GM19193 (cell line): ENCODE measurements around the gene NMT1.

Source experiments
- POLR2A ChIP-seq: IDR thresholded peaks from 4 replicates; pipeline ENCODE4 v1.6.1; 2011; ENCODE audit not compliant: insufficient read depth, insufficient read length; ENCODE audit errors: extremely low read depth

NMT1 gene

DNA sequence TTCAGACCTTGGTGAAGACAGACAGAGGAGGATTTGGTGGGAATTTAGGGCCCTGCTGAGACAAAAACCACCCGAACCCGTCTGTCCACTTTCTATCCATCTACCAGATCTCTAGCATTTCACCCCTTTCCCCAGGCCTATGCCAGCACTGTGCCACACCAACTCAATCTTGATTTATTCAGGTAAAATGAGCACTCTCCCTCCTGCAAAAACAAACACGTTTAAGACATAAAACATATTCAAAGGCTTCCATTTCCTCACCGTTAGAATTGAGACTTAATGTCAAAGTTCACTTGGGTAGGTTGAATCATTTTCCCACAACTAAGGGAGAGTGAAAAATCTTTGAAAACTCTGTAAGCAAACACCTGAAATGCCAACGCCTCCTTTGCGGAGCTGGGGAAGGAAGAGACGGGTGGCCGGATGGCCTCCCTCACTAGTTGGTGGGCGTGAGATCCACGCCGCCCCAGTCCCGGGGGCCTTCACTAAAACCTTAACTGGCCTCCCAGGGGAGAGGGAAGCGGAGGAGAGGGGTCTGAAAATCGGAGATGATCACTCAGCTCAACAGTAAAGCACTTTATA lies 10.5 kb upstream of the NMT1 start:
- TF ChIP-seq POLR2A: no peak

DNA sequence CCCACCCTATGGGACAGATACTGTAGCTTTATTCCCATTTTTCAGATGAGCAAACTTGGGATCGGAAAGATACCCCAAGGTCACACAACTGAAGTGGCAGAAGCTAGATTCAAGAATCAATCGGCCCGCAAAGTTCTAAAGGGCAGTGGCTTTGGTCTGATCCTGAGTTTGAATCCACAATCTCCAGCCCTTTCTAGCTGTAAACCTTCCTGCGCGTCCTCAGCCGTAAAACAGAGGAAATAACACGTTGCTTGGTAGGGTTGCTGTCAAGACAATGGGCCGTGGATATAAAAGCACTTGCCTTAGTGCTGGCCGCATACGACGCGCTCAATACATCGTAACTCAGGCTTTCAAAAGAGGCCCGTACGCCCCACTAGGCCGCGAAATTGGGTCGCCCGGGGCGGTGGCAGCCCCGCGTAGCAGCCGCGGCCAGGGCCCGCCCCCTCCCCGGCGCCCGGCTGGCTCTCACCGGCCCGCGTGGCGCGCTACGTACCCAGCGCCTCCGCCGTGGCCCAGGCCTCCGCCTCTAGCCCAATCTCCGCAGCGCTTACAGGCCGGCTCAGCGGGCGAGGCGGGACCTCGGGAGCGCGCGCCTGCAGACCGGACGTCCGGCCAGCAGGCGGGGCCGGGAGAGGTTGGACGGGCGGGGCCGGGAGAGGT lies 9.9 kb upstream of the NMT1 start, which contains the start of gene DCAKD:
Gene DCAKD, minus strand, starts transcription at position 573 of the 660 bp plus-strand sequence. CDS start 16,747 bp downstream, outside the sequence.
- peak; percentile 78 for TF ChIP-seq POLR2A

DNA sequence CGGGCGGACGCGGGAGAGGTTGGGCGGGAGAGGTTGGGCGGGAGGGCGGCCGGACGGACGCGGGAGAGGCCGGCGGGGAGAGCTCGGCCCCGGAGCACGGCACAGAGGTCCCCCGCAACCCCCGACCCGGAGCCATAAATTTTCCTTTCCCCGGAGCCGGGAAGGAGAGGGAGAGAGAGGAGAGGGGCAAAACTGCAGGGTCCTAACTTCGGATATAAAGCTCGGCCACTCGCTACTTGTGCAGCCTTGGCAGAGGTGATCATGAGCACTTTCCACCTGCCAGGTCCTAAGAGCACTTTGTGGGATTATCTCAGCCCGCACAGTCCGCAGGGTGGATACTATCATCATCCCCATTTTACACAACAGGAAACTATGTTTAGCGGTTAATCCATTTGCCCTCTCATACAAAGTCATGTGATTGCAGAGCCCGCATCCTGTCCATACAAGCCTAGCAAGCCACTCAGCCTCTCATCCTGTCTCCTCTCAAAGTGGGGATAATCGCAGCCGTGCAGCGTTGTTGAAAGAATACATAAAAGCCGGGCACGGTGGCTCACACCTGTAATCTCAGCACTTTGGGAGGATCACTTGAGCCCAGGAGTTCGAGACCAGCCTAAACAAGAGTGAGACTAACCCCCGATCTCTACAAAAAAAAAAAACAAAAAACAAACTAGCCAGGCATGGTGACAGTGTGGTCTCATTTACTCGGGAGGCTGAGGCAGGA lies 8.9 kb upstream of the NMT1 start:
- TF ChIP-seq POLR2A: peak; percentile 55

DNA sequence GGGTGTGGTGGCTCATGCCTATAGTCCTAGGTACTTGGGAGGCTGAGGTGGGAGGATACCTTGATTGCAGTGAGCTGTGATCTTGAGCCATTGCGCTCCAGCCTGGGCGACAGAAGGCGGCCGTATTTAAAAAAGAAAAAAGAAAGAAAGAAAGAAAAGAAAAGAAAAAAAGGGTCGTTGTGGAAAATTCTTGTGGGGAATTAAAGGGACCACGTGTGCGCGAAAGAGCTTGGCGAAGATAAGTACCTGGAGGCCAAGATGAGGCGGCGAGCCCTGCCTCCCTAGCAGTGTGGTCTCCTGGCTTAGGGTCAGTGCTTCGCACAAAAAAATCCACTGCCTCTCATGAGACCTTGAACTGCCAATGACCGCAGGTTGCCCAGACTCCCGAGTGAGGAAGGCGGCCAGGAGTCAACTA lies 728 bp upstream of the NMT1 start:
- no peak for TF ChIP-seq POLR2A

DNA sequence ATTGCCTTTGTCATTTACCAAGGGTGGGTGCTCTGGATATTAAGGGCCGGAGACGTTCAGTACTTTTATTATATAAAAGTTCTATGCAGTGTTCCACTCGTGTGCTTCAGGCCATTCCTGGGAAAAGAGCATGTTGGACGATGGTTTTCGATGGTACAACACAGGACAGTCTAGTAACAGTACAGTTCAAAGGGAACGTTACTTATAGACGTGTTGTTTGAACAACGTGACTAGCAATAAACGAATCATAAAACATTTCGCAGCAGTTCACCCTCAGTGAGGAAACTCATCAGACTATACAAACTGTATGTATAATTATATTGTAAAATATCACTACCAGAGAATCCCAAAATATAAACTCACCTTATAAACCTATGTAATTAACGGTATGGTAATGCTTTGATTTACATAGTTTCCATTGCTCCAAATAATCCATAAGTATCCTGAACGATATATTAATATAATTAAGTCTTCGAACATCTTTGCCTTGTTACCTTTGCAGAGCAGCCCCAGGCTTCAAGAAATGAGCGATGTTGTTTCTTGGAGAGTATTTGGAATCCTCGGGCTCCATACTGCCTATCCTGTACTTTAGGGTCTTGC lies 589 bp downstream of the NMT1 start:
- TF ChIP-seq POLR2A: no peak

GRCh38 chr17:45063198-45063597 lies 2.1 kb downstream of the NMT1 start:
- TF ChIP-seq POLR2A: no peak

DNA sequence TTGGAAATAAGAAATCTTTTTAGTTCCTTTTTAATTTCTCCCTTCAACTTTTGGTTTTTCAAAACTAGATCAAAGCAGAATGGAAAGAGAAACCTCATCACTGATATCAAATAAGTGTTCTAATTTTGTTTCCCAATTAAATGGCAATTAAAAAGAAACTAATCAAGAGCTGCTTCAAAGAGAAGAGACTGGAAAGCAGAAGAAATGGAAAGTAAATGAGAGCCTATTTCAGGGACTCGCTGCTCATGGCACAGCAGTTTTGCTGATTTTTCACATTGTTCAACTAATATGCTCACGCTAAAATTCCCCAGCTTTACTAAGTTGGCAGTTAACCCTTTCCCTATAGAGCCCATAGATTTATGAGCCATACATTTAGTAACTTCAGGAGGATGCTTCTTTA lies 6.5 kb downstream of the NMT1 start:
- no peak for TF ChIP-seq POLR2A

GRCh38 chr17:45070001-45070400 lies 8.9 kb downstream of the NMT1 start:
- no peak for TF ChIP-seq POLR2A

GRCh38 chr17:45070809-45071208 lies 9.7 kb downstream of the NMT1 start:
- no peak for TF ChIP-seq POLR2A

DNA sequence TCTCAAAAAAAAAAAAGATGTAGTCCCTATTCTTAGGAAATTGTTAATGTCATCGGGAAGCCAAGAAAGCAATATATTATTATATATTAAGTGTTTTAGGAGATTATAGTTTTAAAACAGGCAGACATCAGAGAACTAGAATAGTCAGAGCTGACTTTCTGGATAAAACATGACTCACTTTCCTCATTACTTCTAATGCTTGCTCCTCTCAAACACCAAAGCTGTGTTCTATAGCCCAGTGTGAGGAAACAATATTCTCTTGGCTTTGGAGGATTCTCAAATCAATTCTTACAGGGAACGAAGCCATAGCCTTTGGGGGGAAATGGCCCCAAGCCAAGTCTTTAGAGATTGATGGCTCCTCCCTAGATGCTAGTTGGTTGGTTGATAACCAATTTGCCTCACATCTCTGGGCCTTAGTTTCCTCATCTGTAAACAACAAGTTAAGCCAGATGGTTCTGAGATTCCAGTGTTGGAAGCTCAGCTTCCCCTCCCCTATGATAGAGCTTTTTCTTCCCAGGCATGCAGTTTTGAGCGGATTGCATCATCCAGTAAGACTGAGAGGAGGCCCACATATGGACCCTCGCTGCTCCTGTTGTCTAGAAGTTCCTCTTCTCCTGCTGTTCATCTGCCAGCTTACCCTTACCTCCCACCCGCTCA lies 12.4 kb downstream of the NMT1 start:
- no peak for TF ChIP-seq POLR2A

DNA sequence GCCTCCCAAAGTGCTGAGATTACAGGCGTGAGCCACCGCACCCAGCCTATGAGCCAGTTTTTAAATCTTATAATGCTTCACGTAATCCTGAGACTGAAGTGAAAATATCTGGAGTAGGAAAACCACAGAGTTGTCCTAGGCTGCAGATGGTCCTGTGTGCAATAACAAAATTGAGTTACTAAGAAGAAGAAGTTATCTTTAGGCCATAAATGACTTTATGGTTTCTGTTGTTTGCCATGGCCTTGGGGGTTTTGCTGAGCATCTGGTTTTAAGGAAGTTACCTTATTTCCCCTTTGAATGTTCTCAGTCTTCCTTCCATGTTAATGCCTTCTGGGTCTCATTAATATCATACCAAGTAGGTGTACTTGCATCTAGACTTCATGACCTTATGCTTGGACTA lies 16.5 kb downstream of the NMT1 start:
- no peak for TF ChIP-seq POLR2A

DNA sequence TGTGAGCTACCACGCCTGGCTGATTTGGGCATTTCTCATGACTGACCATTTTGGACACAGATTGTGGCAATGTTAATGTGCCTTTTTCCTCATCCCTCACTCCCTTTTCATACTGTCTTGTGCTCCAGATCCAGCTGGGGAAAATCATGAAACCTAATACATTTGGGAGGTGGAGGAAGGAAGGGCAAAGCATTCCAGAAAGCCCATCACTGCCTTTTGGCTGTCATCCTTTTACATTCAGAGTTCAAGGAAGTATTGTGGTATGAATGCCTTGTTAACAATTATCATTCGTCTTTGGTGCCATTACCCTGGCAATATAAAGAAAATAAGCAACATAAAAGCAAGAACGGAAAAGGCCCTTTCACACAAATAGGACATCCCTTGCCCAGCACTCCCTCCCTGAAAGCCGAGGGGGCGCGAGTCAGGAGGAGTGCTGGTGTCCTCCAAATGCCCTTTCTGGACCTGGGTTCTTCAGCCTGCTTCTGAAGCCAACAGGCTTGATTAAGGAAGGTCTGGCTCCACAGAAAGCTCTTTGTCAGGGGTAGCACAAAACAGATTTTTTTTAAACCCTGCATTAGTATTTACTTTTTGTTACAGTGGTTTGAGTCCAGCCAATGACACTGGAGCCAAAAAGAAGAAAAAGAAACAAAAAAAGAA lies 20.1 kb downstream of the NMT1 start:
- no peak for TF ChIP-seq POLR2A

DNA sequence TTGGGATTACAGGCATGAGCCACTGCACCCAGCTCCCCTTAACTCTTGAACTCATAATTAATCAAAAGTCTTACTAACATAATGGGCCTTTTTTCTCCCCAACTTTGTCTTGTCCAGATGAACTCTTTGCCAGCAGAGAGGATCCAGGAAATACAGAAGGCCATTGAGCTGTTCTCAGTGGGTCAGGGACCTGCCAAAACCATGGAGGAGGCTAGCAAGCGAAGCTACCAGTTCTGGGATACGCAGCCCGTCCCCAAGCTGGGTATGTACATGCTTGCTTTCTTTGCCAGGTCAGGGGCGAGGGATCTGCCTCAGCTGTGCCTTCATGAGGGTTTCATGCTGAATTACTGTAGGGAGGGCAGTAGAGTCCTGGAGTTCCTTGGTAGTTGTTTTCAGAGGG lies 25.3 kb downstream of the NMT1 start:
- no peak for TF ChIP-seq POLR2A

- no peak for TF ChIP-seq POLR2A
Observed at GRCh38 chr17:45086865-45087503, 25.9 kb downstream of the NMT1 start.
